Measurements from ENCODE around the gene PLEKHA8. TPM values are rescaled to one million over a fixed set of nuclear protein-coding genes. Genes with fewer than 3 reads are reported as not detected.

Gene PLEKHA8
- total and polyA plus RNA-seq, 10 of the 15 experiments (the other 5 are each of a cell fraction or from before 2014, with no cell fraction given), result 1.1 to 13.2 (median 5.7) TPM

- no peaks in the 10 kb centered on the region for H4K20me1 ChIP-seq (ENCODE audit: control insufficient read depth, insufficient read depth)
- H3K9me3 ChIP-seq (replicated peaks; ENCODE audit: control insufficient read depth, insufficient read depth, low read length), result no peaks in the 10 kb centered on the region
- no peaks in the 10 kb centered on the region for H3K27me3 ChIP-seq (replicated peaks in 1 of 2; ENCODE audit: control insufficient read depth in 2 of 2, insufficient read depth in 2 of 2, low read length in 1 of 2)
- 29% methylated on average over 5 of the region's 5 CpGs for WGBS (ENCODE audit: insufficient coverage, insufficient replicate concordance, low lambda C conversion rate, missing lambda C conversion rate)
- H3K4me3 ChIP-seq, result no peak overlapping the region
- intact Hi-C loops (cut with micrococcal nuclease; ENCODE audit: unreplicated experiment), result loop anchor here (1.0 to 5.0 kb wide), 3 partner anchors 52 to 285 kb away; no protein-coding TSS in a partner anchor
- in situ Hi-C loops (cut with MboI), result loop anchor here (5.0 kb wide), 3 partner anchors 120 to 400 kb away; partner anchors contain the start of gene ZNRF2
- no peaks in the 10 kb centered on the region for H3K36me3 ChIP-seq (ENCODE audit: control insufficient read depth in 2 of 2, insufficient read depth in 2 of 2, low read length in 1 of 2)
- FAIRE-seq (no peak), ATAC-seq (peak; percentile 63), DNase-seq (ENCODE audit: low read depth, low spot score) (no peak)
- RAD21 ChIA-PET (ENCODE audit: unreplicated experiment), result interaction anchor here (0.9 to 6.5 kb wide), 24 partner anchors 14 to 637 kb away, joined by 3 to 75 read pairs (median 4); partner anchors contain the start of gene ZNRF2
- no peak overlapping the region for H3K9ac ChIP-seq (ENCODE audit: control insufficient read depth, insufficient read depth, low read length)
- H3K4me1 ChIP-seq (ENCODE audit: control insufficient read depth, insufficient read depth, low read length), result peaks cover 35% of the 10 kb centered on the region
- H3K27ac ChIP-seq (ENCODE audit: control insufficient read depth, insufficient read depth), result peak overlapping the region; percentile 28; the same call in 1 of the 2 replicates
- BruUV-seq (replicated peaks), result no TSS peak
- CTCF ChIA-PET, result interaction anchor here (1.0 to 6.6 kb wide), 13 partner anchors 9 to 402 kb away, joined by 3 to 182 read pairs (median 4); partner anchors contain the start of gene ZNRF2
- H3K4me2 ChIP-seq (ENCODE audit: control insufficient read depth, insufficient read depth), result peak overlapping the region; percentile 80
- H2AFZ ChIP-seq (ENCODE audit: control insufficient read depth, low read depth, low read length), result peak overlapping the region; percentile 75
- SMC1A ChIA-PET (ENCODE audit: uncharacterized antibody, unreplicated experiment), result interaction anchor here (0.5 to 9.4 kb wide), 23 partner anchors 12 to 408 kb away, joined by 3 to 148 read pairs (median 4); partner anchors contain the start of genes MTURN and PLEKHA8
- POLR2A ChIA-PET, result interaction anchor here (0.8 to 1.1 kb wide), 3 partner anchors 16 to 275 kb away, joined by 3 to 4 read pairs (median 3); no protein-coding TSS in a partner anchor
- no peaks in the 10 kb centered on the region for H3K79me2 ChIP-seq (ENCODE audit: control insufficient read depth, insufficient read depth, low read length)
- TF ChIP-seq CEBPZ (IDR thresholded peaks at IDR 0.05; ENCODE audit: low read depth, low read length), result no peak
- 0 out of 4 replicates have a peak, but pooled peaks of 1 of the 2 experiments have one; percentile 8 for TF ChIP-seq EP300 (IDR thresholded peaks at IDR 0.05; ENCODE audit: borderline replicate concordance in 1 of 2, control insufficient read depth in 1 of 2, low read depth in 2 of 2, low read length in 2 of 2)
- TF ChIP-seq NFXL1 (IDR thresholded peaks at IDR 0.05; ENCODE audit: borderline replicate concordance), result peak; percentile 53; the same call in 1 of the 2 replicates
- TF ChIP-seq, protein P1, sequence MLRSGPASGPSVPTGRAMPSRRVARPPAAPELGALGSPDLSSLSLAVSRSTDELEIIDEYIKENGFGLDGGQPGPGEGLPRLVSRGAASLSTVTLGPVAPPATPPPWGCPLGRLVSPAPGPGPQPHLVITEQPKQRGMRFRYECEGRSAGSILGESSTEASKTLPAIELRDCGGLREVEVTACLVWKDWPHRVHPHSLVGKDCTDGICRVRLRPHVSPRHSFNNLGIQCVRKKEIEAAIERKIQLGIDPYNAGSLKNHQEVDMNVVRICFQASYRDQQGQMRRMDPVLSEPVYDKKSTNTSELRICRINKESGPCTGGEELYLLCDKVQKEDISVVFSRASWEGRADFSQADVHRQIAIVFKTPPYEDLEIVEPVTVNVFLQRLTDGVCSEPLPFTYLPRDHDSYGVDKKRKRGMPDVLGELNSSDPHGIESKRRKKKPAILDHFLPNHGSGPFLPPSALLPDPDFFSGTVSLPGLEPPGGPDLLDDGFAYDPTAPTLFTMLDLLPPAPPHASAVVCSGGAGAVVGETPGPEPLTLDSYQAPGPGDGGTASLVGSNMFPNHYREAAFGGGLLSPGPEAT (IDR thresholded peaks at IDR 0.05; ENCODE audit: low read depth), result peak; percentile 26; the same call in 1 of the 2 replicates
- TF ChIP-seq, protein P2, sequence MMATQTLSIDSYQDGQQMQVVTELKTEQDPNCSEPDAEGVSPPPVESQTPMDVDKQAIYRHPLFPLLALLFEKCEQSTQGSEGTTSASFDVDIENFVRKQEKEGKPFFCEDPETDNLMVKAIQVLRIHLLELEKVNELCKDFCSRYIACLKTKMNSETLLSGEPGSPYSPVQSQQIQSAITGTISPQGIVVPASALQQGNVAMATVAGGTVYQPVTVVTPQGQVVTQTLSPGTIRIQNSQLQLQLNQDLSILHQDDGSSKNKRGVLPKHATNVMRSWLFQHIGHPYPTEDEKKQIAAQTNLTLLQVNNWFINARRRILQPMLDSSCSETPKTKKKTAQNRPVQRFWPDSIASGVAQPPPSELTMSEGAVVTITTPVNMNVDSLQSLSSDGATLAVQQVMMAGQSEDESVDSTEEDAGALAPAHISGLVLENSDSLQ (IDR thresholded peaks at IDR 0.05), result 0 out of 2 replicates have a peak, but pooled peaks have one; percentile 27
- no peak for TF ChIP-seq CBX3 (IDR thresholded peaks at IDR 0.05; ENCODE audit: borderline replicate concordance, low read depth)
- TF ChIP-seq EGR1 (IDR thresholded peaks at IDR 0.05; ENCODE audit: borderline replicate concordance in 1 of 2, low read depth in 2 of 2, low read length in 2 of 2), result no peak
- TF ChIP-seq MTA2 (IDR thresholded peaks at IDR 0.05; ENCODE audit: low read depth), result peak; percentile 52; the same call in 1 of the 2 replicates
- no peak for TF ChIP-seq HSF1 (IDR thresholded peaks at IDR 0.05; ENCODE audit: low read depth, low read length)
- no peak; the same call in 1 of the 2 replicates for TF ChIP-seq ZNF384 (IDR thresholded peaks at IDR 0.05; ENCODE audit: borderline replicate concordance, low read depth, low read length)
- no peak for TF ChIP-seq ZNF274 (IDR thresholded peaks at IDR 0.05; ENCODE audit: insufficient read depth, insufficient read length)
- no peak for TF ChIP-seq RAD51 (IDR thresholded peaks at IDR 0.05)
- peak; percentile 43 for TF ChIP-seq ATF7 (IDR thresholded peaks at IDR 0.05; ENCODE audit: low read depth)
Observed at GRCh38 chr7:30162622-30163124, 134.5 kb downstream of the PLEKHA8 start.
